HepG2 (cell line): ENCODE measurements around the gene TRPM5. TPM values are rescaled to one million over a fixed set of nuclear protein-coding genes. Genes with fewer than 3 reads are reported as not detected.

ENCODE experiments used
- ATAC-seq: fragments of 200-7000 bp; cut with Tn5 transposase; 3 replicates; pipeline ENCODE4 v1.9.1; 2020; ENCODE audit warnings: mild to moderate bottlenecking, moderate library complexity
- BruUV-seq: library from RNA; stranded (reverse); fragments of 400-500 nt; replicated peaks from 2 replicates; lab custom pipeline; 2021; lab: Mats Ljungman, UMichigan
- CTCF ChIA-PET: fragments of 300-600 bp; formaldehyde crosslinking; extraction: SDS; loops from one replicate; lab custom pipeline; 2021; ENCODE audit warnings: low total read pairs, inconsistent platforms, low intra/inter-chr PET ratio; lab: Yijun Ruan, JAX
- POLR2A ChIA-PET: fragments of 350-600 bp; sonication (Branson Sonifier 250); formaldehyde crosslinking; loops from one replicate; lab custom pipeline; 2020; ENCODE audit warnings: antibody characterized with exemption, inconsistent platforms; lab: Yijun Ruan, JAX
- DNase-seq: peaks from one replicate; pipeline ENCODE4 v3.0.0-alpha.2; 2015; ENCODE audit warnings: low spot score
- FAIRE-seq: peaks from 3 replicates; lab custom pipeline; 2011; peaks lifted over from hg19 to GRCh38; lab: Jason Lieb, UNC
- H2AFZ ChIP-seq: one replicate; pipeline ENCODE4 v1.6.1; 2011; ENCODE audit warnings: low read length, inconsistent platforms
- H3K27ac ChIP-seq: fragments of 300-600 bp; 3 replicates; pipeline ENCODE4 v1.8.0; 2011; ENCODE audit warnings: mixed run types, mild to moderate bottlenecking, mixed read lengths, low read length, inconsistent platforms; ENCODE audit not compliant: insufficient read depth; ENCODE audit errors: extremely low read length
- H3K27me3 ChIP-seq, 2 experiments: fragments of 200-600 bp in 1 of 2; 2 replicates in 1 of 2; 3 replicates in 1 of 2; pipeline versions ENCODE4 v1.6.0 to v1.8.0; 2011; ENCODE audit warnings: low read length in 2 of 2, mild to moderate bottlenecking in 2 of 2, moderate library complexity in 2 of 2, inconsistent platforms in 1 of 2; ENCODE audit not compliant: insufficient read depth in 2 of 2, control insufficient read depth in 1 of 2
- H3K36me3 ChIP-seq, 2 experiments: fragments of 200-600 bp in 1 of 2; replicated peaks in 1 of 2; 2 replicates in 1 of 2; 3 replicates in 1 of 2; pipeline versions ENCODE4 v1.5.1 to v1.8.0; 2011; ENCODE audit warnings: low read length in 2 of 2, inconsistent platforms in 1 of 2; ENCODE audit not compliant: insufficient read depth in 2 of 2, control insufficient read depth in 1 of 2
- H3K4me1 ChIP-seq: 2 replicates; pipeline ENCODE4 v1.5.1; 2012; ENCODE audit warnings: low read length, inconsistent platforms; ENCODE audit not compliant: insufficient read depth
- H3K4me2 ChIP-seq: 2 replicates; pipeline ENCODE4 v1.6.0; 2011; ENCODE audit warnings: low read depth, low read length, inconsistent platforms
- H3K4me3 ChIP-seq, 3 experiments: fragments of 200-600 bp in 1 of 3; sonication (generic), shearing (Covaris generic) in 1 of 3; replicated peaks in 1 of 3; 2 replicates each; pipeline ENCODE4 v1.5.1; 2011 to 2016; ENCODE audit warnings: low read length in 3 of 3, inconsistent platforms in 2 of 3, low read depth in 2 of 3, mild to moderate bottlenecking in 2 of 3, control low read depth in 1 of 3, mixed read lengths in 1 of 3; ENCODE audit not compliant: insufficient read depth in 1 of 3
- H3K79me2 ChIP-seq: one replicate; pipeline ENCODE4 v1.6.1; 2011; ENCODE audit warnings: low read length, inconsistent platforms; ENCODE audit not compliant: insufficient read depth
- H3K9ac ChIP-seq: 2 replicates; pipeline ENCODE4 v1.6.0; 2011; ENCODE audit warnings: mild to moderate bottlenecking, low read depth, low read length, inconsistent platforms; ENCODE audit not compliant: insufficient read depth
- H3K9me3 ChIP-seq: 2 replicates; pipeline ENCODE4 v1.5.1; 2012; ENCODE audit warnings: mild to moderate bottlenecking, low read length
- H4K20me1 ChIP-seq: 2 replicates; pipeline ENCODE4 v1.6.0; 2011; ENCODE audit warnings: inconsistent platforms, mild to moderate bottlenecking, low read length, moderate library complexity; ENCODE audit not compliant: insufficient read depth
- ATF6 ChIP-seq: sonication (generic); formaldehyde crosslinking; conservative IDR thresholded peaks from 2 replicates; pipeline ENCODE4 v1.4.0; 2020; ENCODE audit warnings: missing genetic modification reagents
- HMGXB4 ChIP-seq, 2 experiments: sonication (generic) in 1 of 2; formaldehyde crosslinking in 1 of 2; IDR thresholded peaks; 2 replicates each; pipeline versions ENCODE4 v1.4.0 to v1.6.1; 2018 to 2020; ENCODE audit warnings: missing genetic modification reagents in 2 of 2, borderline replicate concordance in 1 of 2, low read depth in 1 of 2, mild to moderate bottlenecking in 1 of 2, missing biosample characterization in 1 of 2
- NCOR1 ChIP-seq: fragments of 200-600 bp; sonication (generic); IDR thresholded peaks from 2 replicates; pipeline ENCODE4 v1.7.0; 2017; ENCODE audit warnings: antibody characterized with exemption, low read length, borderline replicate concordance
- NFATC3 ChIP-seq: sonication (generic); formaldehyde crosslinking; IDR thresholded peaks from 2 replicates; pipeline ENCODE4 v1.5.1; 2020; ENCODE audit warnings: mild to moderate bottlenecking, missing genetic modification reagents
- TCF7 ChIP-seq: sonication (generic); IDR thresholded peaks from 2 replicates; pipeline ENCODE4 v1.6.1; 2016; ENCODE audit warnings: antibody characterized with exemption, low read depth
- ZBTB38 ChIP-seq: sonication (generic); formaldehyde crosslinking; IDR thresholded peaks from 2 replicates; pipeline ENCODE4 v1.5.1; 2020; ENCODE audit warnings: mild to moderate bottlenecking, missing genetic modification reagents
- ZNF24 ChIP-seq: fragments of 450-650 bp; IDR thresholded peaks from 2 replicates; pipeline ENCODE4 v1.6.1; 2017; ENCODE audit warnings: antibody characterized with exemption, mild to moderate bottlenecking
- ZNF530 ChIP-seq: sonication (generic); formaldehyde crosslinking; IDR thresholded peaks from 2 replicates; pipeline ENCODE4 v1.5.0; 2020; ENCODE audit warnings: low read depth, mild to moderate bottlenecking, missing genetic modification reagents
- WGBS: methylation state at CpG from one replicate; pipeline ENCODE4 v1.1.6; 2017; ENCODE audit warnings: low lambda C conversion rate; 5-methylcytosine and 5-hydroxymethylcytosine counted together
- in situ Hi-C: cut with HindIII; loops from 2 replicates; pipeline ENCODE4 v1.10.0; 2017; ENCODE audit warnings: low pct_unique_long_range_greater_than_20kb; ENCODE audit not compliant: extremely low pct_ligation_motif_present
- intact Hi-C: fragments of 100-400 bp; cut with micrococcal nuclease; formaldehyde crosslinking; loops from one replicate; pipeline ENCODE4 v1.10.0; 2022; ENCODE audit not compliant: unreplicated experiment
- polyA plus RNA-seq, 8 experiments: library from polyadenylated mRNA; depleted of rRNA in 3 of 8; stranded (reverse) in 7 of 8; unstranded in 1 of 8; fragments of >200 nt; fragmentation: Illumina TruSeq in 4 of 8; extraction: Trizol in 4 of 8; gene quantifications; 2 replicates each; pipeline versions ENCODE4 v1.2.1 to v1.2.3, GENCODE V29; 2011 to 2016; ENCODE audit warnings: low read depth in 4 of 8, missing spikeins in 1 of 8, mixed read lengths in 1 of 8; ENCODE audit not compliant: insufficient read depth in 1 of 8
- total RNA-seq, 5 experiments: library from RNA; depleted of rRNA; stranded (reverse); fragments of >200 nt; fragmentation: Illumina TruSeq; extraction: Trizol; gene quantifications; 2 replicates each; pipeline ENCODE4 v1.2.3, GENCODE V29; 2016; ENCODE audit warnings: low read depth in 1 of 5

TRPM5 gene
- total and polyA plus RNA-seq, 2 of the 13 experiments (the other 11 are each of a cell fraction or from before 2014, with no cell fraction given), result 0.12 TPM; not detected in 1

- CTCF ChIA-PET, result no interaction called here
- Histone ChIP-seq H3K27ac (no peak overlapping the region), H4K20me1 (no peaks in the 10 kb centered on the region; the same call in 1 of the 2 replicates), H2AFZ (no peak overlapping the region), H3K4me3 (no peak overlapping the region), H3K4me1 (no peaks in the 10 kb centered on the region), H3K36me3 (no peaks in the 10 kb centered on the region), H3K4me2 (no peak overlapping the region), H3K27me3 (peaks cover 10 to 49% of the 10 kb centered on the region in 2 experiments; a peak in 4 of 5 replicates), H3K79me2 (no peaks in the 10 kb centered on the region), H3K9ac (no peak overlapping the region), H3K9me3 (no peaks in the 10 kb centered on the region)
- no peak for ATAC-seq
- WGBS, result 21% methylated on average over 2 of the region's 2 CpGs
- no peak for DNase-seq
- intact Hi-C loops, result no loop called here
- FAIRE-seq, result no peak
- POLR2A ChIA-PET, result no interaction called here
- in situ Hi-C loops, result no loop called here
- no TSS peak for BruUV-seq
- no peak for TF ChIP-seq TCF7
- no peak for TF ChIP-seq HMGXB4 (CRISPR knock-in tag; IDR thresholded peaks at IDR 0.05; ENCODE audit: borderline replicate concordance in 1 of 2, low read depth in 1 of 2)
- TF ChIP-seq NFATC3 (CRISPR knock-in tag), result no peak
- TF ChIP-seq ATF6 (CRISPR knock-in tag), result no peak
- TF ChIP-seq ZBTB38, result no peak
- no peak for TF ChIP-seq ZNF24
- TF ChIP-seq NCOR1, result no peak
- no peak for TF ChIP-seq ZNF530 (CRISPR knock-in tag)
These were observed 1.7 kb downstream of the TRPM5 start for GRCh38 chr11:2442589-2442988.
